GM23338 (cell line): ENCODE measurements around the gene PSPN. TPM values are rescaled to one million over a fixed set of nuclear protein-coding genes. Genes with fewer than 3 reads are reported as not detected.

Source experiments
- ATAC-seq: fragments of 200-7000 bp; cut with Tn5 transposase; 3 replicates; pipeline ENCODE4 v1.9.1; 2020
- DNase-seq: peaks from one replicate; pipeline ENCODE4 v3.0.0-alpha.2; 2015; ENCODE audit warnings: low spot score
- H2AFZ ChIP-seq: fragments of 200-600 bp; sonication (generic); 2 replicates; pipeline ENCODE4 v1.8.0; 2016; ENCODE audit warnings: antibody characterized with exemption, mild to moderate bottlenecking, moderate library complexity
- H3F3A ChIP-seq: fragments of 200-600 bp; sonication (generic); replicated peaks from 2 replicates; pipeline ENCODE4 v1.8.0; 2017; ENCODE audit warnings: antibody characterized with exemption, mixed run types, low read depth
- H3K27ac ChIP-seq: fragments of 200-600 bp; sonication (generic); 2 replicates; pipeline ENCODE4 v1.6.1; 2016; ENCODE audit warnings: low read depth
- H3K27me3 ChIP-seq: fragments of 200-600 bp; sonication (generic); 2 replicates; pipeline ENCODE4 v1.8.0; 2016; ENCODE audit warnings: mild to moderate bottlenecking, mixed run types, moderate library complexity; ENCODE audit not compliant: insufficient read depth
- H3K36me3 ChIP-seq: fragments of 200-600 bp; sonication (generic); 2 replicates; pipeline ENCODE4 v1.8.0; 2016; ENCODE audit warnings: mild to moderate bottlenecking; ENCODE audit not compliant: insufficient read depth
- H3K4me1 ChIP-seq: fragments of 200-600 bp; sonication (generic); 2 replicates; pipeline ENCODE4 v1.8.0; 2016; ENCODE audit warnings: mild to moderate bottlenecking, moderate library complexity; ENCODE audit not compliant: insufficient read depth
- H3K4me2 ChIP-seq: fragments of 200-600 bp; sonication (generic); 2 replicates; pipeline ENCODE4 v1.7.1; 2017; ENCODE audit warnings: mixed run types
- H3K4me3 ChIP-seq: fragments of 200-600 bp; sonication (generic); 2 replicates; pipeline ENCODE4 v1.6.1; 2016; ENCODE audit warnings: mixed run types
- H3K79me2 ChIP-seq: fragments of 200-600 bp; sonication (generic); replicated peaks from 2 replicates; pipeline ENCODE4 v1.8.0; 2017; ENCODE audit warnings: mild to moderate bottlenecking; ENCODE audit not compliant: insufficient read depth
- H3K9me2 ChIP-seq: fragments of 200-600 bp; sonication (generic); 2 replicates; pipeline ENCODE4 v1.8.0; 2017; ENCODE audit not compliant: insufficient read depth
- H4K20me1 ChIP-seq: fragments of 200-600 bp; sonication (generic); replicated peaks from 2 replicates; pipeline ENCODE4 v1.8.0; 2017; ENCODE audit warnings: mild to moderate bottlenecking; ENCODE audit not compliant: insufficient read depth
- H3K27ac Mint-ChIP-seq: 2 replicates; pipeline ENCODE4 v1.8.0; 2020; ENCODE audit warnings: inconsistent platforms, mild to moderate bottlenecking, moderate library complexity, mixed read lengths
- H3K27me3 Mint-ChIP-seq: 3 replicates; pipeline ENCODE4 v1.8.0; 2022; ENCODE audit warnings: low read depth, mild to moderate bottlenecking, moderate library complexity, mixed read lengths, inconsistent platforms; ENCODE audit not compliant: insufficient read depth, poor library complexity
- H3K36me3 Mint-ChIP-seq: 3 replicates; pipeline ENCODE4 v1.8.0; 2021; ENCODE audit warnings: low read depth, mild to moderate bottlenecking, inconsistent platforms, moderate library complexity, mixed read lengths
- H3K4me1 Mint-ChIP-seq: 3 replicates; pipeline ENCODE4 v1.8.0; 2020; ENCODE audit warnings: mild to moderate bottlenecking, inconsistent platforms, mixed read lengths
- H3K4me3 Mint-ChIP-seq: 3 replicates; pipeline ENCODE4 v1.8.0; 2021; ENCODE audit warnings: moderate library complexity, mild to moderate bottlenecking, inconsistent platforms, mixed read lengths
- H3K9me3 Mint-ChIP-seq: 3 replicates; pipeline ENCODE4 v1.8.0; 2020; ENCODE audit warnings: moderate library complexity, mild to moderate bottlenecking, inconsistent platforms, mixed read lengths
- CTCF ChIP-seq, 2 experiments: fragments of 200-600 bp in 1 of 2; sonication (generic) in 1 of 2; conservative IDR thresholded peaks; 2 replicates each; pipeline versions ENCODE4 v1.5.1 to v1.6.1; 2016 to 2017; ENCODE audit warnings: antibody characterized with exemption in 2 of 2, low read depth in 2 of 2, mild to moderate bottlenecking in 2 of 2, moderate library complexity in 1 of 2
- EZH2 ChIP-seq: fragments of 200-600 bp; sonication (generic); IDR thresholded peaks from one replicate; pipeline ENCODE4 v1.8.0; 2017; ENCODE audit warnings: antibody characterized with exemption, mild to moderate bottlenecking, low read depth; ENCODE audit not compliant: unreplicated experiment
- EZH2phosphoT487 ChIP-seq: fragments of 200-600 bp; sonication (generic); IDR thresholded peaks from one replicate; pipeline ENCODE4 v1.8.1; 2018; ENCODE audit warnings: antibody characterized with exemption; ENCODE audit not compliant: unreplicated experiment
- NANOG ChIP-seq: IDR thresholded peaks from 2 replicates; pipeline ENCODE4 v1.6.1; 2016; ENCODE audit warnings: antibody characterized with exemption, borderline replicate concordance
- POLR2AphosphoS5 ChIP-seq: IDR thresholded peaks from 2 replicates; pipeline ENCODE4 v1.6.1; 2016; ENCODE audit warnings: antibody characterized with exemption, low read depth
- ZNF114 ChIP-seq: fragments of 250-450 bp; sonication (Bioruptor Pico); IDR thresholded peaks from 2 replicates; pipeline ENCODE4 v1.5.0; 2020; ENCODE audit warnings: mild to moderate bottlenecking, moderate library complexity
- ZNF331 ChIP-seq: fragments of 250-450 bp; sonication (Bioruptor Pico); IDR thresholded peaks from 2 replicates; pipeline ENCODE4 v1.5.0; 2020; ENCODE audit warnings: low read depth, mild to moderate bottlenecking, moderate library complexity
- microRNA-seq: library from miRNA; unstranded; fragments of <30 nt; microRNA quantifications from one replicate; pipeline ENCODE4, GENCODE V29; 2017
- polyA plus RNA-seq: library from polyadenylated mRNA; unstranded; fragments of >200 nt; fragmentation: Nextera tagmentation; extraction: Ambion mirVana; gene quantifications from 2 replicates; pipeline ENCODE4 v1.2.1, GENCODE V29; 2016
- small RNA-seq: library from RNA; depleted of rRNA; stranded (forward); fragments of <200 nt; gene quantifications from one replicate; pipeline ENCODE3, GENCODE V24; 2014; ENCODE audit warnings: low replicate concordance
- total RNA-seq: library from RNA; depleted of rRNA; stranded (reverse); fragments of >200 nt; shearing (Covaris generic); gene quantifications from 2 replicates; pipeline ENCODE4 v1.2.3, GENCODE V29; 2014; rRNA removed

Gene PSPN
- total and polyA plus RNA-seq, 2 experiments from 2014 or later: 0.82 to 1.2 TPM

- peaks cover 18% of the 10 kb centered on the region for H3K36me3 Mint-ChIP-seq
- Histone ChIP-seq H3K4me2 (no peak overlapping the region), H3K4me3 (no peak overlapping the region), H3K36me3 (no peaks in the 10 kb centered on the region), H2AFZ (no peak overlapping the region), H3K27ac (no peak overlapping the region), H3K4me1 (no peaks in the 10 kb centered on the region), H3K79me2 (no peaks in the 10 kb centered on the region), H3F3A (no peaks in the 10 kb centered on the region), H4K20me1 (no peaks in the 10 kb centered on the region), H3K27me3 (no peaks in the 10 kb centered on the region), H3K9me2 (no peaks in the 10 kb centered on the region)
- no peak overlapping the region for H3K27ac Mint-ChIP-seq
- peaks cover 88% of the 10 kb centered on the region for H3K9me3 Mint-ChIP-seq
- DNase-seq (no peak), ATAC-seq (no peak)
- no peak for TF ChIP-seq NANOG
- TF ChIP-seq ZNF114 (CRISPR knock-in tag): no peak
- TF ChIP-seq EZH2: no peak
- no peak for TF ChIP-seq POLR2AphosphoS5
- no peak for TF ChIP-seq EZH2phosphoT487
- TF ChIP-seq CTCF (conservative IDR thresholded peaks at IDR 0.05; ENCODE audit: low read depth in 2 of 2): no peak
- TF ChIP-seq ZNF331 (CRISPR knock-in tag): no peak
- no peak overlapping the region for H3K4me3 Mint-ChIP-seq
- H3K27me3 Mint-ChIP-seq: peaks cover 8% of the 10 kb centered on the region
- no peaks in the 10 kb centered on the region for H3K4me1 Mint-ChIP-seq
Measured at GRCh38 chr19:6325614-6326013, 50.1 kb downstream of the PSPN start.

Small RNA genes lying within 50 kb of the gene (microRNA-seq; reads per million reads assigned to microRNA genes)
- 4.7 reads per million, percentile 20 among the genes with 10 or more reads in this experiment for gene MIR3940
- gene MIR6790: not detected
- gene MIR6885: not detected

Small RNA genes lying within 50 kb of the gene (small RNA-seq; reads per million reads assigned to genes)
- not detected for gene MIR6790
- not detected for gene MIR6885

Other genes with a start within 250 kb of the PSPN start
- not detected in 2 replicates for gene ACSBG2, start 240.3 kb downstream of the PSPN start, total RNA-seq
- not detected in 2 replicates for gene ACSBG2, start 240.3 kb downstream of the PSPN start, polyA plus RNA-seq
- 15.4 and 23.4 TPM in 2 replicates for gene MLLT1, start 96.0 kb downstream of the PSPN start, total RNA-seq
- gene MLLT1, start 96.0 kb downstream of the PSPN start, polyA plus RNA-seq: 17.8 and 19.9 TPM in 2 replicates
- not detected in 2 replicates for gene ACER1, start 42.3 kb downstream of the PSPN start, total RNA-seq
- gene ACER1, start 42.3 kb downstream of the PSPN start, polyA plus RNA-seq: not detected in 2 replicates
- 96.7 and 110 TPM in 2 replicates for gene CLPP, start 14.4 kb downstream of the PSPN start, total RNA-seq
- 65.7 and 76.4 TPM in 2 replicates for gene CLPP, start 14.4 kb downstream of the PSPN start, polyA plus RNA-seq
- gene ALKBH7, start 3.1 kb downstream of the PSPN start, total RNA-seq: 52.0 and 75.4 TPM in 2 replicates
- gene ALKBH7, start 3.1 kb downstream of the PSPN start, polyA plus RNA-seq: 66.3 and 76.1 TPM in 2 replicates
- 44.4 and 65.5 TPM in 2 replicates for gene GTF2F1, start 17.2 kb upstream of the PSPN start, total RNA-seq
- gene GTF2F1, start 17.2 kb upstream of the PSPN start, polyA plus RNA-seq: 62.1 and 76.1 TPM in 2 replicates
- gene KHSRP, start 48.9 kb upstream of the PSPN start, total RNA-seq: 359 and 367 TPM in 2 replicates
- gene KHSRP, start 48.9 kb upstream of the PSPN start, polyA plus RNA-seq: 129 and 144 TPM in 2 replicates
- 0.35 TPM in 1 of 2 replicates, not detected in the other for gene SLC25A41, start 57.8 kb upstream of the PSPN start, total RNA-seq
- 0.23 and 0.24 TPM in 2 replicates for gene SLC25A41, start 57.8 kb upstream of the PSPN start, polyA plus RNA-seq
- gene SLC25A23, start 83.9 kb upstream of the PSPN start, total RNA-seq: 90.5 and 96.4 TPM in 2 replicates
- gene SLC25A23, start 83.9 kb upstream of the PSPN start, polyA plus RNA-seq: 25.1 and 25.7 TPM in 2 replicates
- 32.2 and 44.4 TPM in 2 replicates for gene CRB3, start 88.3 kb upstream of the PSPN start, total RNA-seq
- 11.8 and 16.6 TPM in 2 replicates for gene CRB3, start 88.3 kb upstream of the PSPN start, polyA plus RNA-seq
- gene DENND1C, start 105.9 kb upstream of the PSPN start, total RNA-seq: 2.8 and 3.1 TPM in 2 replicates
- gene DENND1C, start 105.9 kb upstream of the PSPN start, polyA plus RNA-seq: 6.1 and 6.3 TPM in 2 replicates
- 31.1 and 41.7 TPM in 2 replicates for gene TUBB4A, start 126.4 kb upstream of the PSPN start, total RNA-seq
- 32.9 and 34.6 TPM in 2 replicates for gene TUBB4A, start 126.4 kb upstream of the PSPN start, polyA plus RNA-seq
- 5.3 and 9.1 TPM in 2 replicates for gene TNFSF9, start 155.1 kb upstream of the PSPN start, total RNA-seq
- gene TNFSF9, start 155.1 kb upstream of the PSPN start, polyA plus RNA-seq: 2.6 and 2.8 TPM in 2 replicates
- 2.0 and 7.3 TPM in 2 replicates for gene CD70, start 215.2 kb upstream of the PSPN start, total RNA-seq
- gene CD70, start 215.2 kb upstream of the PSPN start, polyA plus RNA-seq: 7.1 and 7.3 TPM in 2 replicates